Embryonic facial prominence (tissue), 1 donor: Measurements from ENCODE around the gene TMEM79.

Source experiments
- DNase-seq: peaks from one replicate; pipeline ENCODE4 v3.0.0-alpha.2; 2016; ENCODE audit errors: extremely low spot score

The TMEM79 gene, protein sequence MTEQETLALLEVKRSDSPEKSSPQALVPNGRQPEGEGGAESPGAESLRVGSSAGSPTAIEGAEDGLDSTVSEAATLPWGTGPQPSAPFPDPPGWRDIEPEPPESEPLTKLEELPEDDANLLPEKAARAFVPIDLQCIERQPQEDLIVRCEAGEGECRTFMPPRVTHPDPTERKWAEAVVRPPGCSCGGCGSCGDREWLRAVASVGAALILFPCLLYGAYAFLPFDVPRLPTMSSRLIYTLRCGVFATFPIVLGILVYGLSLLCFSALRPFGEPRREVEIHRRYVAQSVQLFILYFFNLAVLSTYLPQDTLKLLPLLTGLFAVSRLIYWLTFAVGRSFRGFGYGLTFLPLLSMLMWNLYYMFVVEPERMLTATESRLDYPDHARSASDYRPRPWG

GRCh38 chr1:156284112-156284511, at the start of gene TMEM79:
Gene TMEM79 (plus strand): TSS chr1:156284325. CDS start chr1:156285227, 902 bp downstream.
- no peak for DNase-seq

GRCh38 chr1:156236164-156236563, 48.0 kb upstream of the TMEM79 start:
- no peak for DNase-seq

- no peak for DNase-seq
Observed at GRCh38 chr1:156238248-156238647, 45.9 kb upstream of the TMEM79 start.

DNA sequence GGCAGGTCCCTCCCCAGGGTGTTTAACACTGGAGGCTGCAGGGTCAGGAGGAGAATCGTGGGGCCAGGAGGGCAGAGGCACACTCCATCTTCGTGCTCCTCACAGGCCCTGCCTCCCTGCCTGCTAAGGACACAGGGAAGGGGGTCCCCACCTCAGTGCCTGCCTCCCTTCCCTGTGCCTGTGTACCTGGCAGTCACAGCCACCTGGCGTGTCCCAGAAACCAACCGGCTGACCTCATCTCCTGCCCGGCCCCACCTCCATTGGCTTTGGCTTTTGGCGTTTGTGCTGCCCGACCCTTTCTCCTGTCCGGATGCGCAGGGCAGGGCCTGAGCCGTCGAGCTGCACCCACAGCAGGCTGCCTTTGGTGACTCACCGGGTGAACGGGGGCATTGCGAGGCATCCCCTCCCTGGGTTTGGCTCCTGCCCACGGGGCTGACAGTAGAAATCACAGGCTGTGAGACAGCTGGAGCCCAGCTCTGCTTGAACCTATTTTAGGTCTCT, 42.8 kb upstream of the TMEM79 start:
- DNase-seq: no peak

GRCh38 chr1:156241926-156242325, 42.2 kb upstream of the TMEM79 start, which contains the start of gene BGLAP:
Gene BGLAP (plus strand): TSS chr1:156242184. CDS start chr1:156242232, 48 bp downstream.
- no peak for DNase-seq

DNA sequence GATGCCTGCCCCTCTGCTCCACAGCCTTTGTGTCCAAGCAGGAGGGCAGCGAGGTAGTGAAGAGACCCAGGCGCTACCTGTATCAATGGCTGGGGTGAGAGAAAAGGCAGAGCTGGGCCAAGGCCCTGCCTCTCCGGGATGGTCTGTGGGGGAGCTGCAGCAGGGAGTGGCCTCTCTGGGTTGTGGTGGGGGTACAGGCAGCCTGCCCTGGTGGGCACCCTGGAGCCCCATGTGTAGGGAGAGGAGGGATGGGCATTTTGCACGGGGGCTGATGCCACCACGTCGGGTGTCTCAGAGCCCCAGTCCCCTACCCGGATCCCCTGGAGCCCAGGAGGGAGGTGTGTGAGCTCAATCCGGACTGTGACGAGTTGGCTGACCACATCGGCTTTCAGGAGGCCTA, 41.4 kb upstream of the TMEM79 start:
- no peak for DNase-seq

DNA sequence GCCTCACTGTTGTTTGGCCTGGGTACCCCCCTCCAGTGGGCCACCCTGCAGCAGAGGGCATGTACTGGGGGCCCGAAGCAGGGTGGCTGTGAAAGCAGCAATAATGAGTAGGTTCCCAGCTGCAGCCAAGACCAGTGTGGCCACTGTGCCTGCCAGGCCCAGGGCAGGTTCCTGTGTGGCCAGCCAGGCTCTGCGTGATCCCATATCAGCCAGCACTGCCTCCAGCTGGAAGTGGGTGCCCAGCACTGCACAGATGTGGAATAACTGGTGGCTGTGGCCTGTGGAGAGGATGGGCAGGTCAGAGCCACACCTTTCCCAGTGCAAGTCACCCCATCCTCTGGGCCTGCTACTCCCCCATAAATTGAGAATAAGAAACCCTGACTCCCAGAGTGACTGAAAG, 40.0 kb upstream of the TMEM79 start:
- DNase-seq: no peak

DNA sequence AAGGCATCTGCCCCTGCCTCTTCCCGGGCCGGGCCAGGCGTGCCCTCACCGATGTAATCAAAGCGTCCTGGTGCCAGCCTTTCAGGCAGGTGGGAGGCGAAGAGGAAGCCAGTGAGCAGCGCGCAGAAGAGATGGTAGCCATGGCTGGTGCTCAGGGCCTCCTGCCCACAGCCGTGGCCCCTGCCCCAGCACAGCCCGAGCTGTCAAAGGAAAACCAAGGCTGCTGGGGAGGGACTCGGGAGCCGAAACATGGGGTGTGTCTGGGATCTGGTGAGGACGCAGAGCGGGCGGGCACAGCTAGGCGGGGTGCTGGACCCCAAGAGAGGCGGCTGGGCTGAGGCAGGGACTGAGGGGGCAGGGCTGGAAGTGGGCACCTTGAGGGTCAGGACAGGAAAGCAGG, 39.4 kb upstream of the TMEM79 start:
- DNase-seq: no peak

DNA sequence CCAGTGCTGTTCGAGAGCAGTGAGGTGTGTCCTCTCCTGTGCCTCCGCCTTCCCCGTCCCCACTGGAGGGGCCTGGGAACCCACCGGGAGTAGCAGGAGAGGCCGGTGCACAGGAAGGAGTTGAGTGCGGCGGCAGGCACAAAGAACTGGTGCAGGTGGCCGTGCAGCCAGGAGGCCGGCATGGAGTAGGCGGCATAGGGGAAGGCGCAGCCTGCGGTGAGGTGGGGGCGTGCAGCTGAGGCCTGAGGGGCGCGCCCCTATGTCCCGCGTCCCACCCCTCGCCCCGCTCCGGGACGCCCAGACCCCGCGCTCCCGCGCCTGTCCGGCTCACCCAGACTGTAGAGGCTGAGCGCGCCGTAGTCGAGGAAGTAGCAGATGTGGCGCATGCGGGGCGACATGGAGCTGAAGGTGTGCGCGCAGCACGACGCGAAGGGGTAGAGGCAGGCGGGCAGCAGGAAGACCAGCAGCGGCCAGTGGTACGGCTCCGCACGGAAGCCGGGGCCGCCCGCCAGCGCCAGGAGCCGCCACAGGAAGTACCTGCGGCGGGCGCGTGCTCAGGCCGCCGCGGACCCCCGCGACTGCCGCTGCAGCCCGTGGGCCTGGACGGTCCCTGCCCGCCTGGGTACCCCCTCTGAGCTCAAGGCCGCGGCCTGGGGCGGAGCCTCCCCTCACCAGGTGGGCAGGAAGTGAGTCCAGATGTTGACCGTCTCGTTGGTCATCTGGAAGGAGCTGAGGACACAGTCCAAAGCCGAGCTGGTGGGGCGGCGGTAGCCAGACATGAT, 38.5 kb upstream of the TMEM79 start:
- DNase-seq: no peak

GRCh38 chr1:156246241-156246780, 37.8 kb upstream of the TMEM79 start:
- DNase-seq: no peak

- DNase-seq: no peak
Observed at GRCh38 chr1:156246781-156247459, 37.2 kb upstream of the TMEM79 start.

DNA sequence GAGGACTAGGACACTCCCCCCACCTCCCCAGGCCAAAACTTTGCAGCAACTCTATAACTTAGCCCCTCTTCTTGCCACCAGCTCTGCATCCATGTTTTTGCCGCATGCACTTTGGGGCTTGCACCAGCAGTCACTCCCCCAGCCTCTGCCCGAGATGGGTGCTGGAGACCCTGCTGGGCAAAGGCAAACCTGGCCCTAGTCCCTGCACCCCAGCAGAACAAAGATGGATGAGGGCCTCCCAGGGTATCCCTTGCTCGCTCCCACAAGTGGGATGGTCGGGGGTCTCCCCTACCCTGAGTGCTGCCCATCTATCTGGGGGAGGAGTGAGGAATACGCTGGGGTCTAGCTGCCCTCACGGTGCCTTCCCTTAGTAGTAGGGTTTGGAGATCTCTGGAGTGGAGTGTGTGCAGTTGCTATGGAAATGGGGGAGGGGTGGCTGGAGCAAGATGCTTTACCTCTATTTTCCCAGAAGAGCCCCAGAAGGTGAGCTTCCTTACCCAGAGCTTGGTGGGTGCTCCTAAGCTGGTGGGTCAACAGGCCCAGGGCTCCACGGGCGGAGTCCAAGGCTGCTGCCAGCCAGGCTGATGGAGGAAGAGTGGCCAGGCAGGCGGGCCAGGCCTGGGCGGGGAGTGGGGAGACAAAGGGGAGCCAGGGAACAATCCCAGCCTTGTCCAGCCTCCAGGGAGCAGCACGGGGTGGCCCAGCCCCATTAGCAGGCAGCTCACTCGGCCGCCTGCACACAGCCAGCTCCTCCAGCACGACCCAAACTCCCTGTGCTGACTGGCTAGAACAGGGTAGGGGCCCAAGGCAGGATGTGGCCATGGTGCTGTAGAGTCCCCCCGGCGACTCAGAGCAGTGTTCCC, 36.4 kb upstream of the TMEM79 start, which contains the start of gene PAQR6:
Gene PAQR6, minus strand, starts transcription at position 597 of the 863 bp plus-strand sequence. CDS start 1,325 bp downstream, outside the sequence.
- no peak for DNase-seq

DNA sequence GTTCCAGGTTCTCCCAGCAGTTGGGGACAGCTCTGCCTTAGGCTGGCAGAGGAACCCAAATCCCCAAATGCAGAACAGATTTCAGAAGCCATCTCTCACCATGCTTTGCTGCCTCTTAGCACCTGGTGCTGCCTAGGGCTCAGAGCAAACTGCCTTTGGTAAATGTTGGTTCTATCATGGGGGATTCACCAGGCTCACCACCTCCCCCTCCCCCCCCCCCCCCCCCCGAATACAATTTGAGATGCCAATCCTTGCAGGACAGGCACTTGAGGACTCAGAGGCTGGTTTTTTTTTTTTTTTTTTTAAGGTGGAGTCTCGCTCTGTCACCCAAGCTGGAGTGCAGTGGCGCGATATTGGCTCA, 35.8 kb upstream of the TMEM79 start:
- no peak for DNase-seq

- DNase-seq: no peak
Observed at GRCh38 chr1:156249593-156249992, 34.5 kb upstream of the TMEM79 start.

GRCh38 chr1:156251527-156251926, 32.6 kb upstream of the TMEM79 start:
- no peak for DNase-seq

DNA sequence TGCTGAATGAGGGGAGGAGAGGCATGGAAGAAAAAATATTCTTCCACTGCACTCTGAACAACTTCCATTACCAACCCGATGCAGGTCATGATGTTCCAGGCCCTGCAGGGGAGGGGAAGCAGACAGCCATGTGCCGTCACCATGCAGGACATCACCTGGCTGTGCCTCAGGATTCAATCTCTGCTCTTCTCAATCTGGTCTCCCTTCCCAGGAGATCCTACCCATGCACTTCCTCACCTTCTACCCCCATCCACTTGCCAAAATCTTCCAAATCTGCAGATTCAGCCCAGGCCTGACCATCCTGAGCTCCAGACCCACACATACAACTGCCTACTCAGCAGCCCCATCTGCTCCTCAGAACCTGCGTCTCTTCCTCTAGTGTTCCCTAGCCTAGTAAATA, 30.5 kb upstream of the TMEM79 start:
- no peak for DNase-seq

- DNase-seq: no peak
Observed at GRCh38 chr1:156257711-156258110, 26.4 kb upstream of the TMEM79 start.

- no peak for DNase-seq
Observed at GRCh38 chr1:156258859-156259258, 25.3 kb upstream of the TMEM79 start.

- no peak for DNase-seq
Observed at GRCh38 chr1:156259805-156260204, 24.3 kb upstream of the TMEM79 start.

DNA sequence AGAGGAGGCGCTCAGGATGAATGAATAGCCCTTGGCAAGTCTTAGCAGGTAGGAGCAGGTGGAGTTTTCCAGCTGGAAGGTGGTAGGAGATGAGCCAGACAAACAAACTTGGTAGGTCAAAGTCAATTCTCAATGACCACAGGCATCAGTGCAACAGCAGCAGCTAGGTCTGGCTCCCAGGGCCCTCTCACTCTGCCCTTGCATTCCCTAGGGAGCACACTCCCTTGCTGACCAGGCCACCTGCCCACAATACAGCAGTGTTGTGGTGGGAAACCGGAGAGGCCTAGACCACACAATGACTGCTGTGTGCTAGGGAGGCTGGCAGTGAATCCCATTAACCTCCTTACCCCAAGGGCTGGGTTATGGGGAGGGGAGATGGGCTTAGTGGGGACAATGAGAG, 23.2 kb upstream of the TMEM79 start:
- no peak for DNase-seq
